Tibial nerve (tissue), 4 donors: ENCODE measurements around the gene CTBP2.

Source experiments
- EP300 ChIP-seq, 2 donors: sonication (generic); formaldehyde crosslinking; IDR thresholded peaks; one replicate each; pipeline ENCODE4 v1.6.1; 2017; ENCODE audit warnings: antibody characterized with exemption in 2 of 2, mild to moderate bottlenecking in 1 of 2
- POLR2A ChIP-seq, 2 donors: fragments of 450-650 bp; IDR thresholded peaks; one replicate each; pipeline ENCODE4 v1.6.1; 2017; ENCODE audit warnings: antibody characterized with exemption in 2 of 2, mild to moderate bottlenecking in 2 of 2, moderate library complexity in 2 of 2
- TF ChIP-seq, protein P1 (sequence below), 5 experiments: fragments of 200-600 bp in 3 of 5; fragments of 450-650 bp in 2 of 5; sonication (generic) in 3 of 5; IDR thresholded peaks; one replicate each; pipeline ENCODE4 v1.5.1; 2016 to 2019; ENCODE audit warnings: antibody characterized with exemption in 5 of 5, mild to moderate bottlenecking in 3 of 5, moderate library complexity in 2 of 5

DNA sequence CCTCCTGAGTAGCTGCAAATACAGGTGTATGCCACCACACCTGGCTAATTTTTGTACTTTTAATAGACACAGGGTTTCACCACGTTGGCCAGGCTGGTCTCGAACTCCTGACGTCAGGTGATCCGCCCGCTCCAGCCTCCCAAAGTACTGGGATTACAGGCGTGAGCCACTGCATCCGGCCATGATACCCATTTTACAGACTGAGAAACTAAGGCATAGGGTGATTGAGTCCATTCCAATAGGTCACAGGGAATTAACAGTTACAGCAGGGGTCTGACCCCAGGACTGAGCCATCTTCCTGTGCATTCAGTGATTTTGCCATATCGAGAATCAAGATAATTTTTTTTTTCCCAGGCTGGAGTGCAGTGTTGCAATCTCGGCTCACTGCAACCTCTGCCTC is 12.3 kb upstream of the CTBP2 start:
- TF ChIP-seq POLR2A (IDR thresholded peaks at IDR 0.05): no peak
- TF ChIP-seq, protein P1, sequence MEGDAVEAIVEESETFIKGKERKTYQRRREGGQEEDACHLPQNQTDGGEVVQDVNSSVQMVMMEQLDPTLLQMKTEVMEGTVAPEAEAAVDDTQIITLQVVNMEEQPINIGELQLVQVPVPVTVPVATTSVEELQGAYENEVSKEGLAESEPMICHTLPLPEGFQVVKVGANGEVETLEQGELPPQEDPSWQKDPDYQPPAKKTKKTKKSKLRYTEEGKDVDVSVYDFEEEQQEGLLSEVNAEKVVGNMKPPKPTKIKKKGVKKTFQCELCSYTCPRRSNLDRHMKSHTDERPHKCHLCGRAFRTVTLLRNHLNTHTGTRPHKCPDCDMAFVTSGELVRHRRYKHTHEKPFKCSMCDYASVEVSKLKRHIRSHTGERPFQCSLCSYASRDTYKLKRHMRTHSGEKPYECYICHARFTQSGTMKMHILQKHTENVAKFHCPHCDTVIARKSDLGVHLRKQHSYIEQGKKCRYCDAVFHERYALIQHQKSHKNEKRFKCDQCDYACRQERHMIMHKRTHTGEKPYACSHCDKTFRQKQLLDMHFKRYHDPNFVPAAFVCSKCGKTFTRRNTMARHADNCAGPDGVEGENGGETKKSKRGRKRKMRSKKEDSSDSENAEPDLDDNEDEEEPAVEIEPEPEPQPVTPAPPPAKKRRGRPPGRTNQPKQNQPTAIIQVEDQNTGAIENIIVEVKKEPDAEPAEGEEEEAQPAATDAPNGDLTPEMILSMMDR (IDR thresholded peaks at IDR 0.05): no peak
- no peak for TF ChIP-seq EP300 (IDR thresholded peaks at IDR 0.05)
